ENCODE results near the gene AUTS2. TPM values are rescaled to one million over a fixed set of nuclear protein-coding genes. Genes with fewer than 3 reads are reported as not detected.

The AUTS2 gene
- total and polyA plus RNA-seq, 10 of the 15 experiments (the other 5 are each of a cell fraction or from before 2014, with no cell fraction given), result 6.4 to 55.6 (median 21.6) TPM

GRCh38 chr7:69608878-69609277 is 10.6 kb downstream of the AUTS2 start (continued):
- TF ChIP-seq ZBTB4 (CRISPR knock-in tag; IDR thresholded peaks at IDR 0.05), result no peak
- no peak for TF ChIP-seq KAT2A (conservative IDR thresholded peaks at IDR 0.05; ENCODE audit: control insufficient read depth, low read depth, low read length)

DNA sequence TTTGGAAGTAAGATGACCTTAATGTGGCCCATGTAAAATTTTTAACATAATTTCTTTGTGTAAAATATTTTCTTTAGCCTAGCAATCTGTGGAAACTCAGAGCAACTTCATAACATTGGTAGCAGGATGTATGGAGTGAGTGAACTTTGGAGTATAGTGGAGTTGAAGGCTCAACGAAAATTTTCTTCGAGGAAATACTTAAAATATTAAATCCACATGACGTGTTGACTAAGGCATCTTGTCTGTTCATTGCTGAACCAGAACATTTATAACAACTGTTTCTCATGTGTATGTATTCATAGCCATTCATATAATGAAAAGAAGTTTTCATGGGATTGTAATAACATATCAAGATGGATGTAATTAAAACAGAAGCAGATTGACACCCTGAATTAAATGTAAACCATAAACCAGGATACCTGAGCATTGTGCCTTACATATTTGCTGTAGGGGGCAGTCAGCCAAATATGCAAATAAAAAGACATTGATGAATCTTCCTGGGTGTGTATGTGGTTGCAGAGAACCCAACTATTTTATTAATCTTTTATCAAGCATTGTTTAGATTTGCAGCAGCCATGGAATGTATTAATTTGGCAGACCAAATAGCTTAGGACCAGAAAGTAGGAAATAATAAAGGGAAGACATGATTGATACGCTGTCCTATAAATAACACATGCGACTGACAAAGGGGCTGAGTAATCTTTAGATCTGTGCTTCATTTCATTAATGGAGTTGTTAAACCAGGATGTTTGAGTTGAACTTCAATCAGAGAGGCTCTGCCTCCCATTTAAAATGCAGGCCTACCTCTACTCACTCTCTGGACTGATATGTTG is 11.5 kb downstream of the AUTS2 start:
- WGBS (ENCODE audit: insufficient coverage, insufficient replicate concordance, low lambda C conversion rate, missing lambda C conversion rate), result 60% methylated on average over 5 of the region's 5 CpGs
- Histone ChIP-seq H3K4me3 (no peak overlapping the region), H3K4me1 (ENCODE audit: control insufficient read depth, insufficient read depth, low read length) (peaks cover 5% of the 10 kb centered on the region; the same call in 1 of the 2 replicates), H3K9me3 (replicated peaks; ENCODE audit: control insufficient read depth, insufficient read depth, low read length) (no peaks in the 10 kb centered on the region), H3K27me3 (replicated peaks in 1 of 2; ENCODE audit: control insufficient read depth in 2 of 2, insufficient read depth in 2 of 2, low read length in 1 of 2) (no peaks in the 10 kb centered on the region), H3K36me3 (ENCODE audit: control insufficient read depth in 2 of 2, insufficient read depth in 2 of 2, low read length in 1 of 2) (no peaks in the 10 kb centered on the region), H3K27ac (ENCODE audit: control insufficient read depth, insufficient read depth) (no peak overlapping the region), H3K79me2 (ENCODE audit: control insufficient read depth, insufficient read depth, low read length) (peaks cover 18% of the 10 kb centered on the region), H3K9ac (ENCODE audit: control insufficient read depth, insufficient read depth, low read length) (no peak overlapping the region), H2AFZ (ENCODE audit: control insufficient read depth, low read depth, low read length) (no peak overlapping the region), H4K20me1 (ENCODE audit: control insufficient read depth, insufficient read depth) (no peaks in the 10 kb centered on the region), H3K4me2 (ENCODE audit: control insufficient read depth, insufficient read depth) (no peak overlapping the region)
- POLR2A ChIA-PET, result interaction anchor here (0.6 kb wide), 2 partner anchors 9 to 79 kb away, joined by 3 to 4 read pairs; no protein-coding TSS in a partner anchor
- ATAC-seq (peak; percentile 48), DNase-seq (ENCODE audit: low read depth, low spot score) (no peak), FAIRE-seq (no peak)
- in situ Hi-C loops (cut with MboI), result loop anchor here (5.0 kb wide), 1 partner anchor 193 kb away; no protein-coding TSS in a partner anchor
- TF ChIP-seq TARDBP (IDR thresholded peaks at IDR 0.05; ENCODE audit: borderline replicate concordance) (no peak), NR2C1 (IDR thresholded peaks at IDR 0.05) (no peak), RUNX3 (IDR thresholded peaks at IDR 0.05; ENCODE audit: low read length) (no peak), POU2F2 (IDR thresholded peaks at IDR 0.05; ENCODE audit: borderline replicate concordance, low read depth, low read length) (peak; percentile 52; the same call in 1 of the 3 replicates), JUND (IDR thresholded peaks at IDR 0.05; ENCODE audit: low read depth, low read length) (no peak)
- no TSS peak for BruUV-seq (replicated peaks)
- intact Hi-C loops (cut with micrococcal nuclease; ENCODE audit: unreplicated experiment), result loop anchor here (10.0 kb wide), 1 partner anchor 425 kb away; no protein-coding TSS in a partner anchor
- RAD21 ChIA-PET (ENCODE audit: unreplicated experiment), result no interaction called here
- CTCF ChIA-PET, result interaction anchor here (1.0 to 1.3 kb wide), 2 partner anchors 15 to 67 kb away, joined by 3 read pairs; no protein-coding TSS in a partner anchor
- SMC1A ChIA-PET (ENCODE audit: uncharacterized antibody, unreplicated experiment), result interaction anchor here (0.7 to 1.6 kb wide), 8 partner anchors 10 to 87 kb away, joined by 3 to 6 read pairs (median 4); no protein-coding TSS in a partner anchor

Measured in GM12878 (cell line).